SK-N-SH (cell line): ENCODE results near the gene KMT2C.
"Not testable (repeated sequence)": the region's sequence is repeated elsewhere in the genome, so short reads cannot be mapped to it uniquely, and the experiment has no call there.

ENCODE experiments used
- CHD2 ChIP-seq: fragments of 150-350 bp; IDR thresholded peaks from 2 replicates; pipeline ENCODE4 v1.6.1; 2018; ENCODE audit warnings: low read length; ENCODE audit not compliant: partially characterized antibody
- CTCF ChIP-seq: fragments of 200-600 bp; sonication (generic); IDR thresholded peaks from 2 replicates; pipeline ENCODE4 v1.6.1; 2017; ENCODE audit warnings: antibody characterized with exemption, mild to moderate bottlenecking, moderate library complexity
- FOXJ3 ChIP-seq: sonication (generic); formaldehyde crosslinking; IDR thresholded peaks from 2 replicates; pipeline ENCODE4 v1.5.1; 2020; ENCODE audit warnings: mild to moderate bottlenecking, missing genetic modification reagents
- TAF1 ChIP-seq: IDR thresholded peaks from 2 replicates; pipeline ENCODE4 v1.6.1; 2012; ENCODE audit warnings: low read depth, mild to moderate bottlenecking, low read length, moderate library complexity, borderline replicate concordance

DNA sequence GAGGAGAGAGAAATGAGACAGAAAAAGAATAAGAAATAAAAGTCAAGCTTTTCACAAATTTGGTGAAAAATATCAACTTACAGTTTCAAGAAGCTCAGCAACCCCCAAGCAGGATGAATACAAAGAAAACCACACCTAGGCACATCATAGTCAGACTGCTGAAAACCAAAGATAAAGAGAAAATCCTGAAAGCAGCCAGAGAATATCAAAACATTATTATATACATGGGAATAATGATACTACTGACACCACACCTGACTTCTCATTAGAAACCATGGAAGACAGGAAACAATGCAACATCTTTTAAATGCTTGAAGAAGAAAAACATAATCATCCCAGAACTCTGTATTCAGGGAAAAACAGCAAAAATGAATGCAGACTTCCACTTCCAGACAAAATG is 149.6 kb downstream of the KMT2C start:
- not testable (repeated sequence) for TF ChIP-seq CTCF; TAF1; FOXJ3 (CRISPR knock-in tag); CHD2
